Myocyte (in vitro differentiated cells): Measurements from ENCODE around the gene SGSH. TPM values are rescaled to one million over a fixed set of nuclear protein-coding genes. Genes with fewer than 3 reads are reported as not detected.
A peak's percentile ranks its signal among the peaks of the same experiment; 100 is the strongest.
"Not testable (repeated sequence)": the region's sequence is repeated elsewhere in the genome, so short reads cannot be mapped to it uniquely, and the experiment has no call there.

Experiments used
- DNase-seq: peaks from one replicate; pipeline ENCODE4 v3.0.0-alpha.2; 2012; ENCODE audit warnings: low read depth
- total RNA-seq: library from RNA; depleted of rRNA; stranded (reverse); fragments of >200 nt; gene quantifications from 2 replicates; pipeline ENCODE4 v1.2.3, GENCODE V29; 2014

SGSH gene
- total RNA-seq, 1 donor from 2014 or later, result 17.8 TPM

- no peak for DNase-seq
These were observed 33.7 kb upstream of the SGSH start for GRCh38 chr17:80253631-80254395.

- no peak for DNase-seq
These were observed 32.7 kb upstream of the SGSH start for GRCh38 chr17:80252871-80253270.

GRCh38 chr17:80251966-80252365 is 31.8 kb upstream of the SGSH start:
- no peak for DNase-seq

GRCh38 chr17:80248894-80249710 is 29.0 kb upstream of the SGSH start:
- DNase-seq, result no peak

- no peak for DNase-seq
These were observed 28.1 kb upstream of the SGSH start for GRCh38 chr17:80248001-80248893.

- no peak for DNase-seq
These were observed 27.4 kb upstream of the SGSH start for GRCh38 chr17:80247561-80247960.

- no peak for DNase-seq
These were observed 26.6 kb upstream of the SGSH start for GRCh38 chr17:80246726-80247125.

- DNase-seq, result no peak
These were observed 26.1 kb upstream of the SGSH start for GRCh38 chr17:80246266-80246681.

GRCh38 chr17:80245566-80246265 is 25.6 kb upstream of the SGSH start:
- no peak for DNase-seq

- DNase-seq, result no peak
These were observed 24.9 kb upstream of the SGSH start for GRCh38 chr17:80244871-80245509.

- not testable (repeated sequence) for DNase-seq
These were observed 24.3 kb upstream of the SGSH start for GRCh38 chr17:80244448-80244847.

- peak; percentile 80 for DNase-seq
These were observed 23.6 kb upstream of the SGSH start for GRCh38 chr17:80243526-80244433.

GRCh38 chr17:80242505-80242904 is 22.4 kb upstream of the SGSH start:
- no peak for DNase-seq

GRCh38 chr17:80237386-80237785 is 17.3 kb upstream of the SGSH start:
- no peak for DNase-seq

GRCh38 chr17:80236911-80237310 is 16.8 kb upstream of the SGSH start:
- no peak for DNase-seq

- no peak for DNase-seq
These were observed 13.1 kb upstream of the SGSH start for GRCh38 chr17:80233202-80233601.

GRCh38 chr17:80232438-80232837 is 12.3 kb upstream of the SGSH start:
- no peak for DNase-seq

GRCh38 chr17:80229011-80229410 is 8.9 kb upstream of the SGSH start:
- peak; percentile 84 for DNase-seq

- DNase-seq, result no peak
These were observed 8.3 kb upstream of the SGSH start for GRCh38 chr17:80228477-80228876.
